Activated T-helper 1 cell treated with anti-CD3 and anti-CD28 coated beads, Interleukin-2, amount 50 U/mL, for 16 hours (primary cell): ENCODE measurements around the gene PATJ.

Source experiments
- DNase-seq, 2 donors: peaks; one replicate each; pipeline ENCODE4 v3.0.0-alpha.2; 2020; ENCODE audit warnings: low read depth in 1 of 2, low spot score in 1 of 2

The PATJ gene

DNA sequence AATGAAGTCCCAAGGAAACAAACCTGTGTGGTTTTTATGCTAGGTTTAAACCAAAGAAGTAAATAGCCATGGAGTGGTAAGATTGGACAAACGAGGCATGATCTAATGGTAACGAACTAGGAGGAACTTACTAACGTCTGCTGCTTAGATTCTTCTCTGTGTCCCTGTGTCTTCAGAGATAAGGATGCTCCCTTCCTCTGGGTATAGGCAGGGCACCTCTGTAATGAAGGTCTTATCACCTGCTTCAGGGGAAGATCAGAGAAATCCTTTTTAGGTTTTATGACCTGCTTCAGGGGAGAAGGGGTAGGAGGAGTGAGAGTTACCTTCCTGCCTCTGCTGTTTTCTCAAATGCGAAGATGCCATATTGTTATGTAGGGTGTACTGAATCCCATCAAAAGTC, 237.4 kb downstream of the PATJ start:
- no peak for DNase-seq

- DNase-seq, result no peak
These were observed 238.3 kb downstream of the PATJ start for GRCh38 chr1:61980561-61980960.

GRCh38 chr1:61981870-61982660, 239.8 kb downstream of the PATJ start:
- no peak for DNase-seq

GRCh38 chr1:61983236-61983635, 241.0 kb downstream of the PATJ start:
- no peak for DNase-seq

- no peak for DNase-seq
These were observed 250.0 kb downstream of the PATJ start for GRCh38 chr1:61992257-61992656.

DNA sequence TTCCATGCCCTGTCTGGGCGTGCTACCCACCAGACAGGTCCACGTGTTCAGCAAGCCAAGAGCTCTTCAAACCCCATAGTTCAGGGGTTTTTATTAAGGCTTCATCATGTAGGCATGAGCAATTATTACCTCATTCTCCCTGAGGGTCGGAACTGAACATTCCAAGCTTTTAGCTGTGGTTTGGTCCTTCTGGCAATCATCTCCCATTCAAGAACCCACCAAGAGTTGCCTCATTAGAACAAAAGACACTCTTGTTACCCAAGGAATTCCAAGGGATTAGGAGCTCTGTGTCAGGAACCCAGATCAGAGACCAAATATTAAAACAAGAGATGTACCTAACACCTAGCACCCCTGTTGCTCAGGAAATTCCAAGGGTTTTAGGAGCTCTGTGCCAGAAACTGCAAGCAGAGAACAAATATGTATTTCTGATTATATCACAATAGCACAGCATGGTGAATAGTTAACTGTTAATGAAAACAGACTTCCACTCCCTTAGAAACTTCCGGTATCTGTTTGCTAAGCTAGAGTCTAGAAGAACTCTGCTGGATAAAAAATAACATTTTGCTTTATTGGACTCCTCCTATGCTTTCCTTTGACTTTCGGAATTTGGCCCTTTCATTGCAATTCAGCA, 251.2 kb downstream of the PATJ start:
- no peak for DNase-seq

DNA sequence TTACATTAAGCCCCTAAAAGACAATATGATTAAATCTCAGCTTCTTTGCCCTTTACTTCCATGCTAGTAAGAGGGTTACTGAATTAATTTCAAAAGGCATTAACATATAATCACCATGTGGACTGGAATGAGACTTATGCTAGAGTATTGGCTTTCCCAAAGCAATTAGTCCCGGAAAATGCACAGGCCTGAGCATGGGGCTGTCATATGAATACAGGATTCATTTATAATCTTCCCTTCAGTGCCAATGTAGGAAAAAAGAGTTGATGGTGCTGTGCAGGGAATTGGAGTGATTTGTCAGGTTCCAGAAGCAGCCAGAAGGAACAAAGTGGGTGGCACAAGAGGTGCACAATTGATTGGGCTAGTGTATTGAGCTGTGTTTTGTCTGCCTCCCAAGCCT, 253.4 kb downstream of the PATJ start:
- no peak for DNase-seq

- no peak for DNase-seq
These were observed 254.8 kb downstream of the PATJ start for GRCh38 chr1:61997123-61997522.

- no peak for DNase-seq
These were observed 261.5 kb downstream of the PATJ start for GRCh38 chr1:62003777-62004176.

GRCh38 chr1:62006690-62007089, 264.4 kb downstream of the PATJ start:
- no peak for DNase-seq

DNA sequence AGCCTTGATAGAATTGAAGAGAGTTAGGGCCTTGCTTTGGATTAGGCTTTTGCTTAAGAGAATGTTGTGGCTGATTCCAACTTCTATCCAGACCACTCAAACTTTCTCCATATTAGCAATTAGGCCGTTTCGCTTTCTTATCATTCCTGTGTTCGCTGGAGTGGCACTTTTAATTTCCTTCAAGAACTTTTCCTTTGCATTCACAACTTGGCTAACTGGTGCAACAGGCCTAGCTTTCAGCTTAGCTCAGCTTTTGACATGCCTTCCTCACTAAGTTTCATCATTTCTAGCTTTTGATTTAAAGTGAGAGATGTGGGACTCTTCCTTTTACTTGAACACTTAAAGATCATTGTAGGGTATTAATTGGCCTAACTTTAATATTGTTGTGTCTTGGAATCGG, 268.7 kb downstream of the PATJ start:
- DNase-seq, result no peak

- no peak for DNase-seq
These were observed 269.8 kb downstream of the PATJ start for GRCh38 chr1:62012095-62012494.

DNA sequence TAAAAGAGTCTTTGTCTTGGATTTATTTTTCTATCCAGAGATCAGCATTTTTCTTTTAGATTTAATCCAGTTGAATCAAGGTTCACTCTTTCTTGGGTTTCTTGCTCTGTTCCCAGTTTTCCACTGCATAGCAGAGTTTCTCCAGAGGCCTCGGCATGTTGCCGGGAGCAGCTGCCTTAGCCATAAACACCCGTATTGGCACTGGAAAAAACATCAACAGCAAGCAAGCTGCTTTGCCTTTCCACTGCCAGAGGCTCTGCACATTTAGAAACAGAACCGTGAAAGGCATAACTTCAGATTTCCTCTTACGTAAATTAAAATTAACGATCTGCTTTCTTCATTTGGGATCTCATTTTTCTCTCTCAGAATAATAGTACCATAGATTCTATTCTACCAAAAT, 270.6 kb downstream of the PATJ start:
- no peak for DNase-seq

DNA sequence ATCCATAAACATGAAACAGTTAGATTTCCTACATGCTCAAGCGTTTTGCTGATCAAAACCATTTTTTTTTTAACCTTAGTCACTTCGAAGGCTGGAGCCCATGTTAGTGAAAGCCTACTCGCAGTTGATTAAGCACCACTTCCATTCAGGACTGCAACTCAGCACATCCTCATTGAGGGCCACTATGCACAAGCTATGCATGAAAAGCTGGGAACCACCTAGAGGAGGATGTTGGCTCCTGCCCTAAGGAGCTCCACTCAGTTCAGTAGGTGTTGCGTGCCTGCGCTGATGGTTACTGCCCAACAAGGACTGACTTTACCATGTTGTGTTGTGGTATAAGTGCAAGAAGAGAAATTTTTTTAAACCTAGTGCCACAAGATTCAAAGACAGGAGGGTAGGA, 271.0 kb downstream of the PATJ start:
- no peak for DNase-seq

GRCh38 chr1:62022382-62022983, 280.2 kb downstream of the PATJ start:
- no peak for DNase-seq

DNA sequence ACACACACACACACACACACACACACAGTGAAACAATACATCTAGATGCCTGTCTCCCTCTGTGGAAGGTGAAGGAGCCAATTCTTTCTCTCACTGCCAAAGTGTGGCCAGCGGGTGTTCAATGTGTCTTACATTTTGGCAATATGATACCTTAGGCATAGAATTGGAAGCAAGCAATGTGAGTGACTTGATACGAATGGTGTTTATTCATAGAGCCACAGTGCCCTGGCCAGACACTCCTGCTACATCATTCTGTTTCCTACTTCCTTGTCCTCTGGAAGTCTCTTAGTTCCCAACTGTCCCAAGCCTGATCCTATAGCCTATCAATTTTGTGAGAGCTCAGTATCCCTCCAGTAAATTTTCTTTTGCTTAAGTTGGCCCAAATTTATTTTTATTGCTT, 282.4 kb downstream of the PATJ start:
- no peak for DNase-seq

- DNase-seq, result no peak
These were observed 282.9 kb downstream of the PATJ start for GRCh38 chr1:62025154-62025553.

- DNase-seq, result no peak
These were observed 283.6 kb downstream of the PATJ start for GRCh38 chr1:62025892-62026291.

DNA sequence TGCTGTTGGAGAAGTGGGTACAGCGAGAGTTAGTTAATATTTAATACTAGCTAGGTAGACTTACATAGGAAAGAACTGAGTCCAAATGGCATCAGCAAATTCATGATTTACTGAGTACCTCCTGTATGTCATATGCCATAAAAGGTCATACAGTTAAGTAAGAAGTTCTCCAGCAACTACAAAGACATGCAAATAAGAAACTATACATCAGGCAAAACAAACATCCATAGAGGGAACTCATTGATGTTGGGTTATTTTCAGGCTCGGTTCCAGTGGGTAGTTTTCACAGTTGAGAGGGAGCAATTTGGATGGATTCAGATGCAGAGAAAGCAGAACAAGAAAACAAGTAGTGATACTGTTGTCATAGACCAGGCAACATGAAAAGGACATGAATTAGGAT, 287.4 kb downstream of the PATJ start:
- DNase-seq, result no peak

DNA sequence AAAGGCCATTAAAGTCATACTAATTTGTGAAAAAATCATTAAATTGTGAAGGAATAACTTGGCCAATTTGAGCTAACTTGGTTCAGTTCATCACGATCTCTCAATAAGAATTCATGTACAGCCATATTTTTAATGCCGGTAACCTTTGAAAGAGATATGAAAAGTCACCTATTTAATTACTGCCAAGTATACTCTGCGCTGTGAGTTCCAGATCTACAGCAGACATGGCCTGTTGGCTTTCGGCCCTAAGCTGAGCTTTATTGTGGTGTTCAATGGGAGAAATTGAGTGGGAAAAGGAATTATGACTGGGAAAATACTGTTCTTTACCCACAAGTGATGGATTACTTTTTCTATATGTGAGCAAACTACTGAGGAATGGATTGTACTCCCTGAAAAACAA, 292.5 kb downstream of the PATJ start:
- no peak for DNase-seq

GRCh38 chr1:62037274-62037673, 295.0 kb downstream of the PATJ start:
- DNase-seq, result no peak

DNA sequence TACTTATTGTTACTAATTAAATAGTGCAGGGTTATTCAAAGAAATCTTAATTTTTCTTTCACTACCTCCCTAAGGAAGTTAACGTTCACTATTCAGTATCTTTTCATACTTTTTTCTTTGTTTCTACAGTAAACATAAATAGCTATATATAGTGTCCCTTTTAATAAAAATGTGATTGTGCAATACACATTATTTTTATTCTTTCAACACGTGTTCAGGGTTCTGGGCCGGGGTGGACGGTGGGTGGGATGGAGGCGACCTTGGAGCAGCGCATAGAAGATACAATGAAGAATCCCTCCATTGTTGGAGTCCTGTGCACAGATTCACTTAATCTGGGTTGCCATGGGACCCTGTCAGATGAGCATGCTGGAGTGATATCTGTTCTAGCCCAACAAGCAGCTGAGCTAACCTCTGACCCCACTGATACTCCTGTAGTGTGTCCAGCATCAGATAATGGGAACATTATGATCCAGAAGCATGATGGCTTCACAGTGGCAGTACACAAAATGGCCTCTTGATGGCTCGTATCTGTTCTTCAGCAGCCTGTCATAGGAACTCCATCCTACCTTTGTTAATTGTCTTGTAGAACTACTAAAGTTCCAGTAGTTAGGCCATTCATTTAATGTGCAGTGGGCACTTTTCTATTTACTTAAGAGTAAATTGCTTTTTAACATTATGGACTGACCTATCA, 296.5 kb downstream of the PATJ start:
- no peak for DNase-seq
